AG10803 (cell line): ENCODE measurements around the gene F7.

Experiments used
- DNase-seq: peaks from one replicate; pipeline ENCODE4 v3.0.0; 2010; ENCODE audit warnings: low read depth
- H3K4me3 ChIP-seq: 2 replicates; pipeline ENCODE4 v1.5.1; 2011; ENCODE audit warnings: mild to moderate bottlenecking, low read length, control low read depth
- TF ChIP-seq, protein P1 (sequence below): conservative IDR thresholded peaks from 2 replicates; pipeline ENCODE4 v1.5.1; 2011; ENCODE audit warnings: mild to moderate bottlenecking, low read length, control low read depth, inconsistent platforms

Gene F7

DNA sequence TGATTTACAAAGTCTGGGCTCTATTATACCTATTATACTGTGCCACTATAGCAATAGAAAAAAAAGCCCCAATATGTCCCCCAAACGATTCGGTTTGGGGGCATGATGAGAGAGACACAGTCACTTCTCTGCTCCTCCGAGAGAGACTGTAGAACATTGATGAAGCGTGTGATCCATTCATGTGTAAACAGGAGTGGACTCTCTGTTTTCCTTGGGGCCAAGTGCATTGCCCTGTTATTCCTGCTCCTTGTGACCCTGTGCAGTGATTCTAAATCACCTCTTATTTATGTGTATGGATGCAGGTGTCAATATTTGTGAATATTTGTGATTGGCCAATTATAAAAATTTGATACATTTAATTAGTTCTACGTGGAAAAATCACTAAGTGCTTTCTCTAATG is 34.0 kb downstream of the F7 start:
- DNase-seq: no peak
- TF ChIP-seq, protein P1, sequence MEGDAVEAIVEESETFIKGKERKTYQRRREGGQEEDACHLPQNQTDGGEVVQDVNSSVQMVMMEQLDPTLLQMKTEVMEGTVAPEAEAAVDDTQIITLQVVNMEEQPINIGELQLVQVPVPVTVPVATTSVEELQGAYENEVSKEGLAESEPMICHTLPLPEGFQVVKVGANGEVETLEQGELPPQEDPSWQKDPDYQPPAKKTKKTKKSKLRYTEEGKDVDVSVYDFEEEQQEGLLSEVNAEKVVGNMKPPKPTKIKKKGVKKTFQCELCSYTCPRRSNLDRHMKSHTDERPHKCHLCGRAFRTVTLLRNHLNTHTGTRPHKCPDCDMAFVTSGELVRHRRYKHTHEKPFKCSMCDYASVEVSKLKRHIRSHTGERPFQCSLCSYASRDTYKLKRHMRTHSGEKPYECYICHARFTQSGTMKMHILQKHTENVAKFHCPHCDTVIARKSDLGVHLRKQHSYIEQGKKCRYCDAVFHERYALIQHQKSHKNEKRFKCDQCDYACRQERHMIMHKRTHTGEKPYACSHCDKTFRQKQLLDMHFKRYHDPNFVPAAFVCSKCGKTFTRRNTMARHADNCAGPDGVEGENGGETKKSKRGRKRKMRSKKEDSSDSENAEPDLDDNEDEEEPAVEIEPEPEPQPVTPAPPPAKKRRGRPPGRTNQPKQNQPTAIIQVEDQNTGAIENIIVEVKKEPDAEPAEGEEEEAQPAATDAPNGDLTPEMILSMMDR: no peak
- H3K4me3 ChIP-seq: no peak overlapping the region

DNA sequence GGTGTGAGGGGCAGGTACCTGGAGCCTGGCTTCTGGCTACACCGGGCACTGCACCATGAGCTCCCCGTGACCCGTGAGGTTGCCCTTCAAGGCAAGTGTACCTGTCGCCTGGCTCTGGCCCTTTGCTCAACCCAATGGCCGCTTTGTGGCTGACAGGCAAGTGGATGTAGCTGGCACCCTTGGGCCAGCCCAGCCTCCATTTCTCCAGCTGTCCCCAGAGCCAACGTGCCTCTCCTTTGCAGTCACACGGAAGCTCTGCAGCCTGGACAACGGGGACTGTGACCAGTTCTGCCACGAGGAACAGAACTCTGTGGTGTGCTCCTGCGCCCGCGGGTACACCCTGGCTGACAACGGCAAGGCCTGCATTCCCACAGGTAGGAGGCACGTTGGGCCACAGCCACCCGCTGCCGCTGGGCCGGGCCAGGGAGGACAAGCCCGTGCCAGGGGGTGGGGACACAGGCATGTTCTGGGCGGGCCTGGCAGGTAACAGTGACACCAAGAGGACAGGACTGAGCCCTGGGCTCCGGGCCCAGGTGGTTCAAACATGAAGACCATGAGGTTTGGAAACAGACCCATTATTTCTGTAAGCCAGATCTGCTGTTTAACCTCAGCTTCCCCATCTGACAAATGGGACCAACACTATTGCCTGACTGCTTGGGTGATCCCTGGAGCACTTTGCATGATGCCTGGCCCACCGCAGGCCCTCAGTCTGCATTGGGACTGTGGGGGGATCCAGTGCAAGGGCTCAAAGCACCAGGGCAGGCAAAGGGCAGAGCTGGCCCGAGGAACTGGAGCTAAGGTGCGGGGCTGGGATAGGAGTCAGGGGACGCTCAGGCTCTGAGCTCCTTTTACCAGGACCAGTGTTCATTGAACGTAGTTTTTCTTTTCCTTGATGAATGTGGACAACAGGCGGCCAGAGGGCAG is 35.3 kb downstream of the F7 start:
- TF ChIP-seq, protein P1: no peak
- DNase-seq: no peak
- H3K4me3 ChIP-seq: no peak overlapping the region

DNA sequence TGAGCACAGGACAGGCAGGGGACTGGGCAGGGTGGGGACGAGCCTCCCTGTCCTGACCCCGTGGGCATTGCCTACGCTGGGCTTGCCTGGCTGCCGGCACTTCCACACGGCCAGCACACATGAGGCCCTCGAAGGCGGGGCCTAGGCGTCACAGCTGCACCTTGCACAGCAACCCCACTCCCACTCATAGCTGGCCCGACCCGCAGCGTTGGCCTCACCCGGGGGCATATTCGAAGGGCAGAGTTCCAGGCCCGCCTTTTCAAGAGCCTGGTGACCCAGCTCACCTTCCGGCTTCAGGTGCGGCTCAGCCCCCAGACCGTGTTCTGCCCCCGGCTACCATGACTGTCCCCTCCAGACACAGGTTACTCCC is 36.0 kb downstream of the F7 start:
- TF ChIP-seq, protein P1: no peak
- no peak for DNase-seq
- H3K4me3 ChIP-seq: no peak overlapping the region

DNA sequence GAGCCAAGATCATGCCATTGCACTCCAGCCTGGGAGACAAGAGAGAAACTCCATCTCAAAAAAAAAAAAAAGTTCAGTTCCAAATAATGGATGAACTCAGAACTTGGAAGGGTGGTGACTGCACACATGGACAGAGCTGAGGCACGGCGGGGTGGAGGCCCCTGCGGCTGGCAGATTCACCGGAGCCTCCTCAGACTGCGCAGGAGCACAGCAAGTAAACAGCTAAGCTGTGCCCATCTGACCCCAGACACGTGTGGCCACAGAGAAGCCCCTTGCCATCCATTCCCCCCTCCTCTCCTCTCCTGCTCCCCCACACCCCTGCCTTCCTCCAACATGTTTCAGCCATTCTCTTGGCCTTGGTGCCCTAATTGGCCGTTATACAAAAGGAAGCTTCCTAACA is 37.3 kb downstream of the F7 start:
- TF ChIP-seq, protein P1: no peak
- no peak overlapping the region for H3K4me3 ChIP-seq
- DNase-seq: no peak

DNA sequence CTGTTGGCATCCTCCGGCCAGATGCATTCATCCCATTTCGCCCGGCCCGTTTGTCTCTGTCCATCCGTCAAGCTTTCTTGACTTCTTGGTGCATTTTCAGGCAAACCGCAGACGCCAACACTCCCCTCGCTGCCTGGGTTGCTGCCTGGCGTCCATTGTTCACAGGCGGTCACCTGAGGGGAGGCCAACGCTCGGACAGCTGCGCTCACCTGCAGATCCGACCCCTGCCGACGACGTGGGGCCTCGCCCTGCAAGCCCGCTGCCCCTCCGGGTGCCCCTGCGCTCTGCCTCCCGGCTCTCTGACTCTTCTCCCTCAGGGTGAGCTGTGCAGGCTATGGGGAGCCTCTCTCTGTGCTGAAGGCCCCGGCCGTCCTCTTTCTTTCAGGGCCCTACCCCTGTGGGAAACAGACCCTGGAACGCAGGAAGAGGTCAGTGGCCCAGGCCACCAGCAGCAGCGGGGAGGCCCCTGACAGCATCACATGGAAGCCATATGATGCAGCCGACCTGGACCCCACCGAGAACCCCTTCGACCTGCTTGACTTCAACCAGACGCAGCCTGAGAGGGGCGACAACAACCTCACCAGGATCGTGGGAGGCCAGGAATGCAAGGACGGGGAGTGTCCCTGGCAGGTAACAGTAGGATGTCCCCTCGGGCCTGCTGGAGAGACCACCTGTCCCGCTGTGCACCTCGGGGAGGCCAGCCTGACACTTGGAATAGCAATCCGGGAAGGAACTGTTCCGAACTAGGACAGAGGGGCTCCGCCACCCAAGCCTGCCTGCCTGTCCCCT is 38.1 kb downstream of the F7 start:
- TF ChIP-seq, protein P1: no peak
- no peak for DNase-seq
- no peak overlapping the region for H3K4me3 ChIP-seq

DNA sequence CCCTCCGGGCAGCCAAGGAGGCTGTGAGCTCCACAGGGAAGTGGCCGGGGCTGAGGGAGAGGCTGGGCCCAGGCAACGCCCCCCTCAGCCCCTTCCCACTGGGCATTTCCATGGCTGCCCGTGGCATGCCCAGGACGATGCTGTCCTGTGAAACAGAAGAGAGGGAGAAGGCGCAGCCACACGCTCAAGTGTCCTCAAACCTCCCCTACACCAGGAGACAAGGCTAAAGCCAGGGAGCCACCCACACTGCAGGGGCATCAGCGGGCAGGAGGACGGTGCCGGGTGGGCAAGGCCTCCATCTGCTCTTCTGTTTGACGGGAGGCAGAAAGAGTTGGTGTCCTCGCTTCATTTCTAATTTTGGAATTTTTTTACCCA is 38.7 kb downstream of the F7 start:
- DNase-seq: no peak
- TF ChIP-seq, protein P1: no peak
- H3K4me3 ChIP-seq: no peak overlapping the region

DNA sequence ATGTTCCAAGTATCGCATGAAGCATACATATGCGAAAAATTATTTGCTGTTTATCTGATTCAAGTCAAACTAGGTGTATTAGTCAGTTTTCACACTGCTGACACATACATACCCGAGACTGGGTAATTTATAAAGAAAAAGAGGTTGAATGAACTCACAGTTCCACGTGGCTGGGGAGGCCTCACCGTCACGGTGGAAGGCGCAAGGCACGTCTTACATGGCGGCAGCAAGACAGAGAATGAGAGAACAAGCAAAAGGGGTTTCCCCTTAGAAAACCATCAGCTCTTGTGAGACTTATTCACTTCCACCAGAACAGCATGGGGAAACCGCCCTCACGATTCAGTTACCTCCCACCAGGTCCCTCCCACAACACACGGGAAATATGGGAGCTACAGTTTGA is 39.9 kb downstream of the F7 start:
- DNase-seq: no peak
- no peak overlapping the region for H3K4me3 ChIP-seq
- TF ChIP-seq, protein P1: no peak
